HG02642 (cell line): ENCODE results near the gene SKP1.
A peak's percentile ranks its signal among the peaks of the same experiment; 100 is the strongest.

Experiments used
- ATAC-seq: cut with Tn5 transposase; IDR thresholded peaks from one replicate; pipeline ENCODE4 v1.9.1; 2021; ENCODE audit warnings: mild to moderate bottlenecking; ENCODE audit not compliant: unreplicated experiment, poor library complexity

SKP1 gene

DNA sequence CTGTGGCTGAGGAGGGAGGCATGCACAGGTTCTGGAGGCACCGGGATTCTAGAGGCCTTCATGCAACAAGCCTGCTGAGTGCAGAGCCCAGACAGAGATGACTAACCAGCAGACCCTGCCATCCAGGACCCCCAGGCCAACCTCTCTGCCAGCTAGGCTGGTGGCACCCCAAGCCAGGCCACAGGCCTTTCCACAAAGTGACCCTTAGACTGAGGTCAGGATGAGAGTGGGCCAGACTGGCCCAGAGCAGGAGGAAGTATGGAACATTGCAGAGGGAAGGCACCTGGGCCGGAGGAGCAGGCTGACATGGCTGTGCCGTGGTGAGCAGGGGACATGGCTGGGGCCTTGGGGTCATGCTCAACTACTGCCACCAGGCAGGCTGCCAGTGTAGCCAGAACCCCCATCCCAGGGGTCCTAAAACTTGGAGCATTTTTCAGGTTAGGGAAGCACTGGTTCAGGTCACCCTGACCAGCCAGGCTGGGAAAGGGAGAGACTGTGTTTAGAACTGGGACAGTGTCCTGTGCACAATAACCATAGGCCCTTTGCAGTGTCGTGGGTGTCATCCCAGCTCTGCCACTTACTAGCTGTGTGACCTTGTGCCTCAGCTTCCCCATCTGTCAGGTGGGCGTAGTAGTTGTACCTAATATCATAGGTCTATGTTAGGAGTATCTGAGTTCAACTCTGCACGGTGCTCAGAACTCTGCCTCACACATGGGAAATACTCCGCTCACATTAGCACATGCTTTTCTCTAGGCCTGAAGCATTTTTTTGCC is 45.0 kb downstream of the SKP1 start:
- no peak for ATAC-seq

DNA sequence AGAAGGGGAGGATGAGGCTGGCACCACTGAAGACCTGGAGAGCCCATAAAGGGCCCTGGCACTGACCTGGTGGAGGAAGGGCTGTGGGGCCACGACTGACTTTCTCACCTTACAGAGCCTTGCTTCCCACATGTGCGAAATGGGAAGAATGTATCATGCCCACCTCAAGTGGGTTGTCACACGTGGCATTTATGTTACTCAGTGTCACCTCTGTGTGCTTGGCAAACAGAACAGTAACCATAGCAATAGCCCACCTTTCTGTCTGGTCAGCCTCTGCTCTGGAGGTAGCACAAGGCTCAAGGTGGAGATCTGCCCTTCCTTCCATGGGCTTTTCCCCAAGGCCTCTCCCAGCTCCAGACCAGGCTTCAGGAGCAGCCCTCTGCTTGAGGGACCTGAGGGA is 45.6 kb downstream of the SKP1 start:
- ATAC-seq = no peak

DNA sequence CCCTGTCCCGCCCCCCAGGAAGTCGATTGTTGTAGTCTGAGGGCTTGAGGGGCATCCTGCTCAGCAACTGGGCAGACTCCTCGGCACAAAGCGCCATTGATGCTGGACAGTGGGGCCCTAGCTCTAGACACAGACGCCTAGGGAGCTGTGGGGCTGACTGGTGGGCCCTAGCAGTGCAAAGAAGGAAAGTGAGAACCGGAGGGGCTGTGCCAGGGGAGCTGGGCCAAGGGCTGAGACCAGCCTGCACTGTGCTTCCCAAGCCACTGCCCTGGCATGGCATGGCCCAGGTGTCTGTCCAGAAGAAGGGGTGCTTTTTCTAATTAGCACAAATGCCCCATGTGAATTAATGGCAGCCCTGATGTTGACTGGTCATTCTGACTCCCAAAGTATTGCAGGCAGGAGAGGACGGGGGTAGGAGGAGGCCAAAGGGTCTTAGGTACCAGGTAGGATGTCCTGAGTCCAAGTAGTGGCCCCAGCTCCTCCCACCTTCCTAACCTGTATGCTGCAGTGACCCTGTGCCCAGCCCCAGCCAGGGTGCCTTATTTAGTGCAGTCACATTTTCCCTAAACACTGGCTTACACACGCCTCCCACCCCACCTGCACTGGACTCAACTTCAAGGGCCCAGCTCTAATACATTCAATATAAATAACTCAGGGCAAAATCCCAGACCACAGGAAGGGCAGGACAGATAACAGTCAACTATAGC is 46.4 kb downstream of the SKP1 start:
- no peak for ATAC-seq

DNA sequence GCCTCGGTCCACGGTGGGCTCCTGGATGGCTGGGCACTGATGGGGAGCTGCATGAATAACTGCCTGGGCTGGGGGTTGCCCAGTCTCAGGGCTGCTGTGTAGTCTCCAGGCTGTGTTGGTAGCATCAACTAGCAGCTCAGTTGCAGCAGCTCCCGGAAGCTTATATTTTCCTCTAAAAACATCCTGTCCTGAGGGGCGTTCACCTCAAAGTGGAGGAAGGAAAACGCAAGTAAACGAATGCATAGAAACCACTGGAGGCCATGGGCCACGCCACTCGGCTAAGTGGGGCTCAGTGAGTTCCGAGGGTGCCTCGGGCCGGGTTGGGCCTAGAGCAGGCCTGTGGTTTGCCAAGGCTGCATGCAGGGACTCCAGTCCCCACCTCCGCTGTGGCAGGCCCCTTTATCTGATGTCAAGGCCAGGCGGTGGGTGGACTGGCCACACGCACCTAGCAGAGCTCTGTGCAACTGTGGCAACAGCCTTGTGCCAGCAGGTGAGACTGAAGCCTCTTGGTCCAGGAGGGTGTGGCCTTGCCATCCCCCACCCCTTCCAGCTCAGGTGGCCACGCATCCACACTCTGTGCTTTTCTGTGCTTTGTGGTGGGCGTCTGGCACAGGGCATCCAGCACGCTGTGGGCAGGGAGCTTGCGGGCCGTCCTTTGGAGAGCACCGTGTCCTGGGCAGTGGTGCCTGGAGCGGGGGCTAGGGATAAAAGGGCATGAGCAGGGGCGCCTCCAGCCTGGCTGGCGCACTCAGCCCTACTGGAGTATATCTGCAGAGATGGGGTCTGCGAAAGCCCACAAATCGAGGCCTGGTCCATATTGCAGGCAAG is 47.1 kb downstream of the SKP1 start:
- no peak for ATAC-seq

DNA sequence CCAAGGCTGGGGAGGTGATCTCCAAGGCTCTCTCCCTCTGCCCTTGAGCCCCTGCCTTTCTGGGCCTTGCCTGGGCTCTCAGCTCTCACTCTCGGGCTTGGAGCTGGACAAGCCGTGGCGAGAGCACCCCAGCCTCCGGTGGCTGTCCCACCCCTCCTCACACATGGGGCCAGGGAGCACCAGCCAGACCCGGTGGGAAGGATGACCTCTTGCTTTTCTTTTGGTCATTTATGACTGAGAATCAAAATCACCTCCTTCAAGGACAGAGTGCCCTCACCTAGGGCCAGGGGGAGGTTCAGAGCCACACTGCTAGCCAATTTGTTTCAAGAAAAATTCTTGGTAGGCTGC is 48.1 kb downstream of the SKP1 start:
- ATAC-seq = no peak

DNA sequence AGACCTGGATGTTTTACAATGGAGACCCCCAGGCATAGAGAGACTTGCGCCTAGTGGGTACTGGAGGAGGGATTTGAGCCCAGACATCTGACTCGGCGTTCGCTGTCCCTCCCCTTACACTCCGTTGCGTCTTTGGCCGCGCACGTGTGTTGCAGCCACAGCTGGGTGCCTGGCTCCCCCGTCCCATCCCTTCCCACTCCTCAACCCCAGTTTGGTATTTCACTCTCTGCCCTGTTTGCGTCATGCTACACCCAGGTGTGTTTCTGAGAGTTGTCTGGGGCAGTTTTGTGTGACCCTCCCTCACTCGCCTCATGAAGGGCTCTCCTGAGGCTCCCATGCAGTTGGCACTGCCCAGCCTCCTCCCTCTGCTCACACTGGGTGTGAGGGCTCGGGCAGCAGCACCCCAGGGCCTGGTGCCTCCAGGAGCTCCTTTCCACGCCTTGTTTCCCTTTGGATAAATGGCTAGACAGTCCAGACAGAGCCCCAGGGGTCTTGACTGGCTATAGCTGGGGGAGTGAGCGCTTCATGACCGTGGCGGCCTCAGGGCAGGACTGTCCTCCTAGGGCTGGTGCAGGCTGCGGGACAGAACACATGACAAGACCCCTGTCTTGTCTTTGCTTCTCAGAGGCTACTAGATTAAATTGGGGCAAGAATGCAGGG is 48.6 kb downstream of the SKP1 start:
- ATAC-seq = no peak

DNA sequence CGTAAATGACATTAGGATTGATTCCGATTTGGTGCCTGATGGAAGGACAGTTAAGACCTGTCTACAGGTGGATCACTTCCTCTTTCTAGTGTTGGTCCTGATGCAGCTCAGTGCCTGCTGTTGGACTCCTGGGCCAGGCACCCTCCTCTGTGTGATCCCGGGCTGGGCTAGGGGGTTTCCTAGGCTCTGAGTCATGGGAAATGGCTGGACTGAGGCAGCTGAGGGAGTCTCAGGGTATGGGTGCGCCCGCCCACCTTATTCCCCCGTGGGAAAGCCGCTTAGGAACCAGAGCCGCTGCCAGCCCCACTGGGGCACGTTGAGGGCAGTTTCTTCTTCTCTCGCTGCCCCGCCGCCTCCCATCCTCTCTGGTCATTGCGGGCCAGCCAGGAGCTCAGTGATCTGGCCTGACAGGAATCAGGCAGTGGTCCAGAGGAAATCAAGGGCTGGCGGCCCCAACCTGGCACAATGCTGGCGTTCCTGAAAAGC is 49.3 kb downstream of the SKP1 start:
- ATAC-seq = peak; percentile 59

DNA sequence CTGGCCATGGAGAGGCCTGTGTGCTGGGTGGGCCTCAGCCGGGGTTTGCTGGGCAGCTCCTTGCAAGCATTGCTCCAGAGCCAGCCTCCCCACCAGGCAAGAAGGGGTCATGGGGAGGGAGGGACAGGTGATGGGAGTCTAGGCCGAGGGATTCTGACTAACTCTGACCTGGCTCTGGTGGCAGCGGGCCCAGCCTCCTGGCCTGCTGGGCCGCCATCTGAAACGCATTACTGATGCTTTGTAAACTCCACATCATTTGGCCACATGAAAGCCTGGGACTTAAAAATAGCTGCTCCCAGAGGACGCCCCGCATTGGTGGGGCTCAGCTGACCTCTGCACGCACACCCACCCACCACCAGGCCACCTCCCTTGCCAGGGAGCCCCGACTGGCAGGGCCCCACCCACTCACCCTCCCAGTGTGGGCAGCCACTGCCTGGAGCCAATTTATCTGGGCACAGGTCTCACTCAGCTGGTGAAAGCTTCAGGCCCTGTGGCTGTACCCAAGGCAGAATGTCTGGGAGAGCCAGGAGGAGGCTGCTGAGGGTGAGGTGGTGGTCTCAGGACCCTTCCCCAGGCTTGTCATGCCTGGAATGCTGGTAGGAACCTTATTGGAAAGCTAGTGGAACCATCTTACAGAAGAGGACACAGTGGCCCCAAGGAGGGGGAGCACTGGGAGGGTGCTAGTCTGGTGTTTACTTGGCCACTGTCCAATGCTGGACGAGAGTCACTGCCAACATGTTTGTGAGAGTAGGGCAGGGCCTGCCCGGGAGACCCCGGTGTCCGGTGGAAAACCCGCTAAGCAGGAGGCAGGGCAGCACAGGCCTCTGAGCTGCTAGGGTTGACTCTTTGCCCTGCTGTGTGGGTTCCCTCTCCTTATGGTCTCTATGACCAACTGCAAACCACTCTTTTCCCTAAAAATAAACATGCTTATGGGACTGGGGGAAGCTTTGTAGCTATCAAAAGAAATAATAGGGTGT is 51.4 kb downstream of the SKP1 start:
- ATAC-seq = no peak

DNA sequence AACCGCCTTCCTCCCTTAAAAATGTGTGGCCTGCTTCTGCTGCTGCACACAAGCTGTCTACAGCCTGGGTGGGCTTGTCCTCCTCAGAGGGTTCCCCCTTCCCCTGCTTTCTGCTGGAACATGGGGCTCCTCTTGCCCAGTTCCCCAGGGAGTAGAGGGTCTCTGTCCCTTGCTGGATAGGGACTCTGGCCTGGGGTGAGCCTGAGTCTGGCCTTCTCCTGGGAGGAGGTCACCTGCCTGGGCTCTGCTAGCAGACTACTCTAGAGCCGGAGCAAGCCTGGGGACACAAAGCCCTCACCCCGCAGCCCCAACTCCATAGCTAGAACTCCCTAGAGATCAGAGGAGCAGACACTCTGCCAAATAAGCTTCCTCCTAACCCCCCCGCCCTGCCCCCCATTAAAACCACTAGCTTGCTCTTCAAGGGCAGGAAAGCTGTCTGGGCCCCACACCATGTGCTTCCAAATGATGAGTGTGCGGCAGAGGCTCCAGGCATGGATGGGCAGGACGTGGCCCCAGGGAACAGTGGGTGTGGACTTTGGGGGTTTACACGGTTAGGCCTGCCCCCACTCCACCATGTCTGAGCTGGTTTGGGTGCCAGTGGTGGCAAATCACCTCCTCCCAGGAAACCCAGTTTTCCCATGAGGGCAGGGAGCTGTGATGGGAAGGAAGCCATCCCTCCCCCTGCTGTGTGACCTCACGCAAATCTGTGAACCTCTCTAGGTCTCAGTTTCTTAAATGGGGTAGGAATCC is 52.3 kb downstream of the SKP1 start:
- no peak for ATAC-seq

DNA sequence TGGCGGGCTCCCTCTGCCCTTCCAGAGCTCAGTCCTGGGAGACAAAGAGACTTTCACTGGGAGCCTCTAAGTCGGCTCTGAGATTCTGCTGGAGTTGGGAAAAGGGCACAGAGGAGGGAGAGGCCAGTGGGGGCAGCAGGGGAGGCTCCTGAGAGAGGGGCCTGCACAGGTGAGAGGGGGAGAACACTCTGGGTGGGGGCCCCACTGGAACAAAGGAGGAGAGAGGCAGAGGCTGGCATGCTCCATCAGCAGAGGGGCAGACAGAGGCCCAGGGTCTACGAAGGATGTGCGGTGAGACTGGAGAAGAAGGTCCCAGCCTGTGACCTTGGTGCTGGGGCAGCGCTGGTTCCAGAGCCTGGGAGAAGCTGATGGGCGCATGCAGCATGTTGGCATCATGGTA is 53.4 kb downstream of the SKP1 start:
- ATAC-seq = no peak

DNA sequence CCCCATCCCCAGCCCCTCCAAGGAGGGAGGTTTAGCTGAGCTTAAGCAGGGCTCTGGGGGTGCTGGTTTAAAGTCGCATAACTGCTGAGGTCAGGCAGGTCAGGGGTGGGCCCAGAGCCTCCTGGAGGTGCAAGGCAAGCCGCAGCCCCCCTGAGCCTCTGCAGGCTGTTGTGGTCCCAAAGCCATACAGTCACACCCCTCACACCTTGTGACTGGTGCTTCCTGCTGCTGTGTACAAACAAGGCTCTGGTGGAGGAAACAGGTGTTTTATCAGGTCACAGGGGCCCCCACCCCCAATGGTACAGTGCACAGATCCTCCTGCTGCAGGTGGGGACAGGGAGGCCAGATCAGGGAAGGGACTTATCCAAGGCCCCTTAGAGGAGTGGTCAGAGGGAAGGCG is 54.2 kb downstream of the SKP1 start:
- ATAC-seq = no peak

DNA sequence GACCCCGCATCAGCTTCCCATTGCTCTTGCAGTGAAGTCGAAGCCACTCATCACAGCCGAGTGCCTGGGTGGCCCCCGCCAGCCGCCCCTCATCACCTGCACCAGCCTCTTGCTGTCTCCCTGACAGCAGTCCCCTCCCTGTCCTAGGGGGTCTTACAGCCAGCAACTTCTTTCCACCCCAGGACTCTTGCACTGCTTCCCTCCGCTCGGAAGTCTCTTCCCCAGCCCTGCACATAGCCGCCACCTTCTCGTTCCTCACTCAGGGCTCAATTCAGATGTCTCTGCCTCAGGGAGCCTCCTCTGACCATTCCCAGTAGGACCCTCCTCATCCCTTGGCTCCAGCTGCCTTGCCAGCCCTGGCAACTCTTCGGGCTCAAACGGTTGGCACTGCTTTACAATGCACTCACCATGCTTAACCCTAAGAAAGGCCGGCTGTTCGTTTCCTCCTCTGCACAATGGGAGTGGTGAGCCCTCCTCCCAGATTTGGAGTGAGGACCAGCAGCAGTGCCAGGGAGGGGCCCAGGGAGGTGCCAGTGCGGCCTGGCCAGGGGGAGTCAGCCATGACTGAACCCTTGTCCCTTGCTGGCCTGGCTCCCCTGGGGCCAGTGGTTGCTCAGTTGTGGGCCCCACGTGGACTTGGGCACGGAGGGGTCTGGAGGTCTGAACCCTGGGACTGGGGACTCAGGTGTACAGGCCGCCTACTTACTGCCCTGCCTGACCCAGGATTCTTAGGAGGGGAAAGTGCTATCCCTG is 56.2 kb downstream of the SKP1 start:
- ATAC-seq = no peak

DNA sequence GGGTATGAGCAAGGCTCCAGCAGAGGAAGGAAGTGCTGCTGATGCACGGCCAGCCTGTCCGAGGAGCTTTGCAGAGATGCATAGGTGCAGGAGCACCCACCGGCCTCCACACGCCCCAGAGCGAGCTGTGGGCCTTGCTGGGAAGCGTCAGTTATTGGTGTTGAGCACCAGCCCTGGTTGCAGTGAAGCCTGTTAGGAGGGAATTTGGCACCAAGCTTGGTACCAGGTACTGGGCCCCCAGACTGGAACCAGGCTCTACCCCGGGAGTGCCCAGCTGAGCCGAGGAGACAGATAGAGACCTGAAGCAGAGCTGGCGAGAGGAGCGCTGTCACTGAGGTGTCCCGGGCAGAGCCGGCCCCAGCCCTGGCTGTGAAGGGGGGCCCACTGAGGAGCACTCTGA is 57.0 kb downstream of the SKP1 start:
- ATAC-seq = no peak

DNA sequence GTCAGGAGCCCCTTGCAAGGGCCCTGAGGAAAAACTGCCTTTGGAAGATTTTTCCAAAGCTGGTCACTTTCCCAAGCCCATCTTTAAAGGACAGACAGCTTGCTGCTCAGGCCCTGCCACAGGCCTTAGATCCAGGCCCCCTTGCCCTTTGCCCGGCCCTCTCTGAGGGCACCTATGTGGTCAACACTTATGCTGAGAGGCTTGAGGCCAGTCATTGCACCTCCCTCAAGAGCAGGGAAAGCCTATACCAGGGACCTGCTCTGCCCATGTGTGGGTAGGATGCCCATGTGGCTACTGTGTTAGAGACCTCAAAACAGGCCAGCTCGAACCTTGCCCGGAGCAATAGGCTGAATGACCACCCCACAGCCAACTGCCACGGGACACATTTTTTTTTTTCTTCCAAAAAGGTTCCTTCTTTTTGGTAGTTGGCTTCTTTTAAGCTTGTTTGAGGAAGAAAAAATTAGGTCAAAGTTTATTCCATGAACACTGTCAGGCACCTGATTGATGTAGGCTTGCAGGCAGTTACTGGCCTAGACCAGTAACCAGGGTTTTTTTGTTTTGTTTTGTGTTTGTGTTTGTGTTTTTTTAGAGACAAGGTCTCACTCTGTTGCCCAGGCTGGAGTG is 58.4 kb downstream of the SKP1 start:
- ATAC-seq = no peak

DNA sequence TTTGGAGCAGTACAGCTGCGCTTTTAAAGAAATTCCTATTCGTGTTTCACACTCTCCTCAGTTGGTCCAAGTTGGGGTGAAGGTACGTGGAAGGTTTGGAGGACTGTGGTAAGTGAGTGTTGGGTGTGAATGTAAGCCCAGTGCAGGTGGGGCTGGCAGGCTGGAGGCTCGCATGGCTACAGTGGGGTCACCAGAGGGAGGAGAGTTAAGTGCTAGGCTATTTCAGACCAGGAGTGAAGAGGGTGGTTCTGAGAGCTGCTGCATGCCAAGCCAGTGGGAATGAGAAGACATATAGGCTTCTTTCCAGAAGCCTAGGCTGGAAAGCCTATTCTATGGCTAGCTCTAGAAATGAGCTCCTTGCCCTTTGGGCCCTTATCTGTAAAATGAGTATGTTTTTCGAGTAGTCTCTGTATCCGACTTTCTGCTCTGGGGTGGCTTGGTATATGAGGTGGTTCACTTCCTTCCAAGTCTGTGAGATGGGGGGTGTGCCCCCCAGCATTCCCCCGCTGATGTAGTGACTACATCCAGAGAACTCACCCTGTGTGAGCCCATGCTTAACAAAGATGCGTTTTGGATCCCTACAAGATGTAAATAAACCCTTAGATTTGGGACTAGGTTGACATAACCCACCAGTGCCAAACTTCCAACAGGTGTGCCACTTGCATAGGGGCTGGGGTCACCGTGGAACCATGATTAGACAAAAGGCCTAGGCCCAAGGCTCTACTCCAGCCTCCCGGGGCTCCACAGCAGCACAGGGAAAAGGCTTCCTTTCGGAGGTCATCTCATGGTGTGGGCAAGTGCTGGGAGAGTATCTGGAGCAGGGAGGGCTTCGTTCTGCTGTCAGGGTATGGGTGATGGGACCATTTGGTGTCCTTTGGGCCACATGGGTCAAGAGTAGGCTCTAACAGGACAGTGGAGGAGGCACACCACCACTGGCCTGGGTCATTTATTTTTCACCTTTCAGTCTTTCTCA is 59.7 kb downstream of the SKP1 start:
- no peak for ATAC-seq

DNA sequence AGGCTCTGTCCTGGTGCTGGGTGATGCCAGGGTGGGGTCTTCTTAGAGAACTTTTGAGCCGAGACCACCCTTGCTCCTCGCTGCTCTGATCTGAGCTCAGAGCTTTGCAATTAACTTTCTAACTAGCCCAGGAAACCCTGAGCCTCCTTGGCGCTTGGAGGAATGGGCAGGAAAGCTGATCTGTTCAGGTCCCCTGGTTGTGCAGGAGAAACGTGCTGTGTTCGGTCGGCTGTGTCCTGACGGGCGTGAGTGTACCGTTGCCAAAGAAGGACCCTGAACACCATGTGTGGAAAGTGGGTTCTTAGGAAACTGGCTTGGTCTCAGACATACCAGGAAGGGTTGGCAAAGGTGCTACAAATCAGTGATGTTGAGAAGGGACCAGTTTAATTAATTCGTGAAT is 60.5 kb downstream of the SKP1 start:
- ATAC-seq = no peak

DNA sequence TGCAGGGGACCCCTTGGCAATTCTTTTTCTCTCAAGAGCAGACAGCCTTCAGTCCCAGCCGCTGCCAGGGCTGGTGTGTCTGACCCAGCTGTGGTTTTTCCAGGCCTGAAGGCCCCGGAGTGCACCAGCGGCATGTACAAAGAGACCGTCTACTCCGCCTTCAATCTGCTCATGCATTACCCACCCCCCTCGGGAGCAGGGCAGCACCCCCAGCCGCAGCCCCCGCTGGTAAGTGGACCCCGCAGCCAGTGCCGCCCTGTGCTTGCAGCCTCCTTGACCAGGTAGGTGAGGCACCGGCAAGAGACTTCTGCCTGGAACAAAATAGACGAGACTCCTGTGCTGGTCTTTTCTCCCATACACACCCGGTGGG is 61.0 kb downstream of the SKP1 start:
- ATAC-seq = no peak
